HG03571 (cell line): ENCODE data around the gene SNTG2.
"Not testable (repeated sequence)": the region's sequence is repeated elsewhere in the genome, so short reads cannot be mapped to it uniquely, and the experiment has no call there.

Experiments used
- ATAC-seq: cut with Tn5 transposase; IDR thresholded peaks from one replicate; pipeline ENCODE4 v1.9.1; 2021; ENCODE audit not compliant: unreplicated experiment

Gene SNTG2

DNA sequence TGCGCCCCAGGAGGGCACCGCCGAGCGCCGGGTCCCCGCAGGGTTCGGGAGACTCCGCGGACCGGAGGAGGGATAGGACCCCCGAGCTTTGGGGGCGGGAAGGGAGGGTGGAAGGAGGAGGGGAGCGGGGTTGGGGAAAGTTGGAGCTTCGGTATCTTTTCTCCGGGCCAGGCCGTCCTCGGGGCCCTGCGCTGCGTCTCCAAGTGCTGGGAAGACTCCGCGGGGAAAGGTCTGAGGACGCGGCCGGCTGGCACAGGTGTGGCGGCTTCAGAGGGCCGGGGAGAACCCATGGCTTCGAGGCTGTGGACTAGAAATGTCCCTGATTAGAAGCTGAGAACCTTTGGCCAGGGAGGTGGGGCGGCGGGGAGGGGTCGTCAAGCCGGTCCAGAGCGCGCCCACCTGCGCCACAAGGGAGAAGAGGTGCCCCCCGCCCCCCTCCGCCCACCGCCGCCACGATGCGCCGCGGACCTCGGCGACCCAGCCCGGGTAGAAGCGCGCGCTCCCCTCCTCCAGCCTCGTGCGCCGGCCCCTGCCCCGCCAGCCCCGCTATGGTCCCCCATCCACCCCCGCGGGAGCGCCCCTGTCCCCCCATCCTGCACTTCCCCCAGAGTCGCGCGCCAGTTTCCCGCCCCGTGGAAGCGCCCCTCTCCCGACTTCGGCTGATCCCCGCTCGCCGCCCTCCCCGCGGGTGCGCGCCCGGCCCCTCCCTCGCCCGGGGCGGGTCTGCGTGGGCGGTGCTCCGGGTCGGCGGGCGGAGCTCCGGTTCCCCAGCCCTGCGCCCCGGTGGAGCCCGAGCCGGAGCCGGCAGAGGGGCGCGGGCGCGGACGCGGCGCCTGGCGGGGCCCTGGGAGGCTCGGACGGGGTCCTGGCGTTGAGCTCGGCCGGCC, at the start of gene SNTG2:
Gene SNTG2 (plus strand): TSS at position 770 of the 887 bp plus-strand sequence. CDS start 148 bp downstream, outside the sequence.
- ATAC-seq, result no peak

DNA sequence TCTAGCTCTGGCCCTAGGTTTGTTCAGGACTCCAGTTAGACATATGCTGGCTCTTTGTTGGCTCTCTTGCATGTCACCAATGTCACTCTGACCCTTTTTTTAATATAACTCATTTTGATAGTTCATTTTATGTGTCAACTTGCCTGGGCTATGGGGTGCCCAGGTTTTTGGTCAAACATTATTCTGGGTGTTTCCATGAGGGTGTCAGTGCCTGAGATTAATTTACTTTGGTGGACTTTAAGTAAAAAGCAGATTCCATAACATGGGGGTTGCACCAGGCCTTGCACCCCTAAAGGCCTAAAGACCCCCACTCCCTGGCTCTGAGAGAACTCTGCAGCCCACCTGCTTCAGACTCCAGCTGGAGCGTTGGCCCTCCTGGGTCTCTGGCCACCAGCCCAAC, 48.1 kb upstream of the SNTG2 start:
- no peak for ATAC-seq

DNA sequence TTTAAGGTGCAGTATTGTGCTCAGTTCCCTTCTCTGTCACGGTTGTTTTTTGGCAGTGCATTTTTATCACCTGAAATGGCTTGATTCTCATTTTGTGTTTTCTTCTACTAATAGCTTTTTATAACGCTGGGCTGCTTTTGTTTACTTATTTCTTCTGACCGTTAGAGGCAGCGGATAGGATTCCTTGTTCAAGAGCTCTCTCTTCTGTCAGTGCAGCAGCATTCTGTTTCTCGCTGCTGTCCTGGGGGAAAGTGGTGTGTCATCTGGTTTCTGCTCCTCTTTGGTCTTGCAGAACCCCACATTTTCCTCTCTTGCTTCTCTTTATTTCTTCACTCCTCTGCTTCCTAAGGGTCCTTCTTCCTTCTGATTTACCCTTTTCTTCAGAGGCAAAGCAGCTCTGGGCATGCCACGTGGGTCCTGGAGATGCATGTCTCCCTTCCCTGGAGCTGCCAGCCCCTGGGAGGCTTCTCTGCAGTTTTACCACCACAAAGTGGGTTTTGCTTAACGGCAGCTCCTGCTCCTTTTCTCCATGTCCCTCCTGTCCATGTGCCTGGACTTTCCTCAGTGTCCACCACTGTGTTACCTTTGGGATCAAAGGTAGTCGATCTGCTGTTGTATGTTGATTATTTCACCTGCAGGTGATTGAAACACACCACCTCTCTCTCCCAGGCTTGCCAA, 47.3 kb upstream of the SNTG2 start:
- no peak for ATAC-seq

DNA sequence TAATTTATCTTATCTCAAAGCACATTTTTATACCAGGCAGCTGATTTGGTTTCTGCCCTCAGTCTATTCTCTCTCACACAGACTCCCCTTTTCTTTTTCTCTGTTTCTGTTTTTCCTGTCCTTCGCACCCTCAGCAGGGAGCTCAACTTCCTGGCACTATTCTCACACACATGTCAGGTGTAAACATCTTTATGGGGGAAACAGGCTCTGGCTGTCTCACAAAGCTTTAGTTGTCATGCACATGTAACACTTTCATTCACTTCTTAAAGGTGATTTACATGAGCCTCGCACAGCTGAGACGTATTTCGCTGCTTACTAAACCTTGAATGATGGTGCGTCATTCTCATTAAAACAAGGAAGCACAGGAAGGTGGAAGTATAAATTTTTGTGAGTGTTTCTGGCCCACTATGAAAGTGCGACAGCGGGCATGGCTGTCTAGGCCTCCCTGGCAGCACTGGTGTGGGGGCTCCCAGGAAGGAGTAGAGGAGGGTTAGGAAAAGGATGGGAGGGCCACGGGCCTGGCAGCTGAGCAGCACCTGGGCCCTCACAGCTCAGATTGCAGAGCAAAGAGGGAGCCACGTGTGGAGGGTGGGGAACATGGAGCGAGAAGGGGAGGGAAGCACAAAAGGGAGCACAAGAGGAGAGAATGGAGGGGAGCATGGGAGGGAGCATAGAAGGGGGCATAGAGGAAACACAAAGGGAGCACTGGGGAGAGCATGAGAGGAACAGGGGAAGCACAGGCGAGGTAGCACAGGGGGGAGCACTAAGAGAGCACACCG, 46.2 kb upstream of the SNTG2 start:
- ATAC-seq, result no peak

DNA sequence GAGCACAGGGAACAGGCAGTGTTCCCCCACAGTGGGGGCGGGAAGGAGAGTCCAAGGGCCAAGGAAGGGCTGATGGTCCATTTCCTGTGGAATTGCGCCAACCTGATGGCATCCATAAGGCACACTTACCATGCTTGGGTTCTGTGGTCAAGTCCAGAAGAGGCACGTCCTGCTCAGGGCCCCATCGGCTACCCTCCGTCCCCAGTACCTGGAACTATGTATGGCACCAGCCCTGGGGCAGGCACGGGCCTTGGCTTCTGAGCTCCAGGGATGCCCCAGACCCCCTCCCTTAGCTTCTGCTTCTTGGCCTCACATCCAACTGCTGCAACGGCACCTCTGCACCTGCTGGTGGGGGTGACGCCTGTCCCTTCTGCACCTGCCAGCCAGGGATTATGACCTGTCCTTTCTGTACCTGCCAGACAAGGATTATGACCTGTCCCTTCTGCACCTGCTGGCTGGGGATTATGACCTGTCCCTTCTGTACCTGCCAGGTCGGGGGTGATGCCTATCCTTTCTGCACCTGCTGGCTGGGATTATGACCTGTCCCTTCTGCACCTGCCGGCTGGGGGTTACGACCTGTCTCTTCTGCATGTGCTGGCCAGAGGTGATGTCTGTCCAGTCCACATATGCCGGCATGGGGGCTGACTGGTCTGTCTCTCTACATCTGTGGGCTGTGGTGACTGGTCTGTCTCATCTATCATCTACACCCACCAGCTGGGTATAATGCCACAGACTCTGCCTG, 45.4 kb upstream of the SNTG2 start:
- no peak for ATAC-seq

DNA sequence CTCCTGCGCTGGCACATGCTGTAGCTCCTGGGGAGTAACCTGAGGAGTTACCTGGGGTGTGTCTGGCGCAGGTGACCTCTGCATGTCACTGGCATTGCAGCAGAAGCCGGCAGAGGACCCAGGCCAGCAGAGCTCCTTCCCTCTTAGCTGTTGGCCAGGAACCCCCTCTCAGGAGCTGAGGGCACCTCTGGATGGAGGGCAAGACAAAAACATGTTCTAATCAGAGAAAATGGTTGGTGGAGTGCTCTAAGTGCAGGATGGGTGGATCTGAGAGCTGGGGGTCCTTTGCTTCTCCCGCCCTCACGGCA, 44.9 kb upstream of the SNTG2 start:
- no peak for ATAC-seq

DNA sequence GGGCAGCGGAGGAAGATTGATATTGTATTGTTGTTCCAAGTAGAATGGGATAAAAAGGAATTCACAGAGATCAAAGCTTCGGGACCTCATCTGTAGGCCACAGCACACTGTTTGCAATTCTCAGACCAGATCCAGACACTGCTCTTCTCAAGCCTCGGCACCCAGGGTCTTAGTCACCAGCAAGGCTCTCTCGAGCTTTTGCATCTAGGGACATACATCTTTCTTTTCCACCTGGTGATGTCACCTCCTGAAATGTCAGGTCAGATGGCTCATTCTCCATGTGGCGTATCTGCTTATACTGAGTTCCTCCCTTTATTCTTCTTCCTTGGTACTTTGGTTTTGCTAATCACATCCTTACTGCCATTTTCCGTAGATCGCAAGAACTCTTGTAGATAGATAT, 42.9 kb upstream of the SNTG2 start:
- no peak for ATAC-seq

DNA sequence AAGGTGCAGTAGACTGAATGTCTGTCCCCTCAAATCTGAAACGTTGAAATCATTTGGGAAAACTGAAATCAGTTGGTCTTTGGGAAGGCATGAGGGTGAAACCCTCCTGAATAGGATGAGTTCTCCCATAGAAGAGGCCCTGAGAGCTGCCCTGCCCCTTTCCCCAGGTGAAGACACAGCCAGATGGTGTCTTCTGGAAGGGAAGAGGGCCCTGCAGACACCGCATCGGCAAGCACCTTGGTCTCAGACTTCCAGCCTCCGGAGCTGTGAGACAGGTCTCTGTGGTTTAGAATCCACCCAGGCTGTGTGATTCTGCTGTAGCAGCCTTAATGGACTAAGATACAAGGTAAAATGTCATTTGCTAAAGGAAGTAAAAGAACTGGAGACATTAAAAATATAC, 42.1 kb upstream of the SNTG2 start:
- ATAC-seq, result no peak

DNA sequence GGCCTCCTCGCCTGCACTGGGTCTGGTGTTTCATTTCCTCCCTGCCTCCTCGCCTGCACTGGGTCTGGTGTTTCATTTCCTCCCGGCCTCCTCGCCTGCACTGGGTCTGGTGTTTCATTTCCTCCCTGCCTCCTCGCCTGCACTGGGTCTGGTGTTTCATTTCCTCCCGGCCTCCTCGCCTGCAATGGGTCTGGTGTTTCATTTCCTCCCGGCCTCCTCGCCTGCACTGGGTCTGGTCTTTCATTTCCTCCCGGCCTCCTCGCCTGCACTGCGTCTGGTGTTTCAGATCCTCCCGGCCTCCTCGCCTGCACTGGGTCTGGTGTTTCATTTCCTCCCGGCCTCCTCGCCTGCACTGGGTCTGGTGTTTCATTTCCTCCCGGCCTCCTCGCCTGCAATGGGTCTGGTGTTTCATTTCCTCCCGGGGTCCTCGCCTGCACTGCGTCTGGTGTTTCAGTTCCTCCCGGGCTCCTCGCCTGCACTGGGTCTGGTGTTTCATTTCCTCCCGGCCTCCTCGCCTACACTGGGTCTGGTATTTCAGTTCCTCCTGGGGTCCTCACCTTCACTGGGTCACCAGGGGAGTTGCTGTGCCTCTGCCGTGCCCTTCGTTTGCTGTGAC, 40.8 kb upstream of the SNTG2 start:
- not testable (repeated sequence) for ATAC-seq

DNA sequence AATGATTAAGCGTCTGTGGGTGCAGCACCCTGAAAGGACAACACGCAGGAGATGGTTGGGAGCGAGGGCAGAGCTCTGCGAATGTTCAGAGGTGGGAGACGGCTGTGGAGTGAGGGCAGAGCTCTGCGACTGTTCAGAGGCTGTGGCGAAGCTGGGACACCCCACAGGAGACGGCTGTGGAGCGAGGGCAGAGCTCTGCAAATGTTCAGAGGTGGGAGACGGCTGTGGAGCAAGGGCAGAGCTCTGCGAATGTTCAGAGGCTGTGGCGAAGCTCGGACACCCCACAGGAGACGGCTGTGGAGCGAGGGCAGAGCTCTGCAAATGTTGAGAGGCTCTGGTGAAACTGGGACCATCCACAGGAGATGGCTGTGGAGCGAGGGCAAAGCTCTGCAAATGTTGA, 40.0 kb upstream of the SNTG2 start:
- no peak for ATAC-seq

DNA sequence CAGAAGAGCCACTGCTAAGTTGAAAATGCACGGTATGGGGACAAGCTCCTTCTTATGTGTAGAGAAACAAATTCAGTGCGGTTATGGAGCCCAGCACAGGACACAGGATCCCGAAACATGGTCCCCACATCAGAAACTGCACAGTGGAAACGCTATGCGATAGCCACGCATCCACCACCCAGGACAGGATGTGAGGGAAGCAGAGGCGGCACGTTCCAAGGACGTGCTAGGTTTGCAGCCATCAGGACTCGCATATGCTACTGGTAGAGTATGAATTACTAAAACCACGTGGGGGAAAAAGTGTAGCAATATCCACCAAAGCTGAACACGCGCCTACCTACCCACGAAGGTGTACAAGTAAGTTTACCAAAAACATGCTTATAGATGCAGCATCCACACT, 34.7 kb upstream of the SNTG2 start:
- no peak for ATAC-seq

DNA sequence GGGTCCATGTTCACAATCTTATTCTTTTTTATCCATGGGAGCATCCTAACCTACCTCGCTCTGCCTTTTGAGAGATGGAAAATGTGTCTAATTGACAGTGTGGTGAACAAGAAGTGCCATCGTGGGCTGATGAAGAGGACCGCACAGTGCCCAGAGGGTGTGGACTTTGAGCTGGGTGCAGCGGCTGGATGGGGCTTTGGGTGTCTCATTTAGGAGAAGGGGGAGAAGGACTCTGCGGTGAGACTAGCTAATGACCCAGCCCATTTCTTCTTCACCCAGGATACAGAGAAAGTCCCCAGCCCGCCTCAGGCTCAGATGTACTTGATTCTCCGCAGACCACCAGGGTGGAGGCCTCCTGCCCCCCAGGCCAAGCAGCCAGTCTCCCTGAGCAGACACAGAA, 33.7 kb upstream of the SNTG2 start:
- no peak for ATAC-seq

DNA sequence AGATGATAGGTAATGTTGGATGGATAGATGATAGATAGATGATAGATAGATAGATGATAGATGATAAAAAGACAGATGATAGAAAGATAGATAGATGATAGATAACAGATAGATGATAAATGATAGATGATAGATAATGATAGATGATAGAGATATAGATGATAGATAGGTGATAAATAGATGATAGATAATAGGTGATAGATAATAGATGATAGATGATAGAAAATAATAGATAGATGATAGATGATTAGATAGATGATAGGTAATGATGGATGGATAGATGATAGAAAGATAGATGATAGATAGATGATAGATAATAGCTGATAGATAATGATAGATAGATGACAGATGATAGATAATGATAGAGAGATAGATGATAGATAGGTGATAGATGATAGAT, 31.0 kb upstream of the SNTG2 start:
- ATAC-seq, result no peak

DNA sequence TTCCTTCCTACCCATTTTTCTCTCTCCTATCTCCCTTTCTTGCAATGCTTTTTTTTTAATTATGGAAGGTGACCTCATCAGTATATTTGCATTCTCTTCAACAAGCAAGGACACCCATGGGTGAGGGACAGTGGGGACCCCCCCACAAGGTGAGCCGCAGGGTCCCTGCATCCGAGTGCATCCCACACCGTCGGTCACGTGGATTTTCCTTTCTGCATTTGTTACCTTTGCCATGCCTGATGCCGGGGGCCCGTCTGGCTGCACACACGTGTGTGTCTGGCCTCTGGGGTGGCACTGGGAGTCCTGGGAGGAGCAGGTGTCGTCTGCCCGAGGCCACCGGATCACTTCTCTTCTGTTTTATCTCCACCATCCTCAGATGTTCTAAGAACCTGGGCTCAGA, 30.1 kb upstream of the SNTG2 start:
- no peak for ATAC-seq

DNA sequence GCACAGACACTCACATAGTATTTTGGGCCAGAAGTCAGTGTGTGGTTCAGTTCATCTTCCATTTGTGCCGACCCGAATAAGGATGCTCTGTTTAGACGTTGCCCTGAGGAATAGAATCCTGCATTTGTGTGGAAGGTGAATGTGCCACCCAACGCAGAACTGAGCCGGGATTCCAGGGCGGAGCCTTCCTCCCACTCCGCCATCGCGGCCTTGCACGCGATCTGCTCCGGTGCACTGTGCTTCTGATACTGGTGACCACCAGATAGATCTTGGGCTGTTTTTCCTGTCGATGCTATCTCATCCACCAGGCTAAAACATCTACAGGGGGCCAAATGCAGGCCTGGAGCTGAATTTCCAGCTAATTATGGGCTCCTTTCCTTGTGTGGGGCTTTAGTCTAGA, 29.6 kb upstream of the SNTG2 start:
- ATAC-seq, result no peak

DNA sequence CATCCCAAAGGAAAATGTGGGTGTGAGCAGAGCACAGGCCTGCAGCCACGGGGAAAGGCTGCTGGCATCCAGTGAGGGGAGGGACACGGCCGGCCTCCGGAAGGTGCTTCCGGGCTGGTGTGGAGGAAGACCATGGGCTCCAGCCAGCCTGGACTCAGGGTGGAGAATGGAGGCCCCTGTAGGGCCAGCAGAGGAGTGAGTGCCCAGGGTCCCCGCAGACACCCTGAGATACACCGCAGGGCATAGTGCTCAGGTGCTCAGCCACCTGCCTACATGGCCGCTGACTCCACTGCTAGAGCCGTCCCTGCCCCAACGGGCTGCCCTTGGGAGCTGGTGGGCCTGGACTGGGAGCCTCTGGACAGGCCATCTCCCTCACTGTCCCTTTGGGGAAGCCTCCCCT, 28.5 kb upstream of the SNTG2 start:
- ATAC-seq, result no peak

DNA sequence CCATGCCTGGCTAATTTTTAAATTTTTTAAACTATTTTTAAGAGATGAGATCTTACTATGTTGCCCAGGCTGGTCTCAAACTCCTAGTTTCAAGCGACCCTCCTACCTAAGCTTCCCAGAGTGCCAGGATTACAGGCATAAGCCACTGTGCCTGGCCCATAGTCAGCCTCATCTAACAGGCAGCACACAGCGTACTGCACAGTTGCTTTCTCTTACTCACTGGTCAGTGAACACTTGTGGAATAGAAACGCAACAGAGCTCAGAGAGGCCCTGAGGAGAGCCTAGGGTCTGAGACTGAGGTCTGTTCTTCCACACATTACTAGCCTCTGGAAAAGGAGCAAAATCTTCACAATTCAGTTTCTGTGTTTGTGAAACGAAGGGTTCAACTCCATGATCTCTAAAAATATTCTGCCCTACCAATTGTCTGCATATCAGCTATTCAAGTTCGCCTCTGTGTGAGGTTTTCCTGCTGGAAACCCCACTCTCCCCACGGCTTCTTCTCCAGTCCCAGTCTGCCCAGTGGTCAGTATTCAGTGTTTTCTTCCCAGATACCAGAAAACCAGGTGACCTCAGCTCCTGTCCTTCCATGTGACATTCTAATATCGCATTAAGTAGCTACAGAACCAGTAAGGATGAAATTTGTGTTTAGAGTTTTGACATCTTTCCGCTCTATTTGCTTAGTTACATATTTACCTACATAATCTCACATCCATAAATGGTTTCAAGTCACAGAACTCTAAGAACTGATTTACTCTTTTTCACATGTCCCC, 26.6 kb upstream of the SNTG2 start:
- ATAC-seq, result no peak

DNA sequence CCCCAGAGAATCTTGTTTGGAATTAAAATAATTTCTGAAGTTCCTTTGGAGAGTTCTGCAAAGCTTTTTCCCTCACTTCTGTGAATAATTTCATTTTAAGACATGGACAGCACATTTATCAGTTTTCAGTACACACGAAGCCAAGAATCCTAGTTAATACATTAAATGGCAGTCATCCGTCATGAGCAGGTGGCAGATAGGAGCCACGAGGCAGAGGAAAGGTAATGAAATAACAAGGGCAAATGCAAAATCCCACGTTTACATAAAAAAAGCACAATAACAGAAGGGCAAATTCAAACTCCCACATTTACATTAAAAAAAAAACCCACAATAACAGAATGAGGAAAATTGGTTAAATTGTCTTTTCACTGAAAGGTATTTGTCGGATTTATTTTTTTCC, 25.9 kb upstream of the SNTG2 start:
- no peak for ATAC-seq

DNA sequence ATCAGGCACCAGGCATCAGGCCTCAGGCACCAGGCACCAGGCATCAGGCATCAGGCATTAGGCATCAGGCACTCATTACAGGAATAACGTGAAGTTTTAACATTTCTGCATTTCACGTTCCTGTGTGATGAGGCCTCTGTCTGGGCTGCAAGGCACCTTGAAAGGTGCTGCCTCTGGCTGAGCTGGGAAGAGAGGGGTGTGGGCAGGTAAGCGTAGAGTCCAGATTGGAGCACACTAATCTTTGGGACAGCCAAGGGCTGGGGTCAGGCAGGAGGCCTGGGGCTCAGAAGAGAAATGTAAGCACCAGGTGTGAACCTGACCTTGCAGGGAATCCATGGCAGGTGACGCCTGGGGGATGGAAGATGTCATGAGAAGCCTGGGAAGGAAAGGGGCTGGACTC, 25.3 kb upstream of the SNTG2 start:
- ATAC-seq, result no peak

DNA sequence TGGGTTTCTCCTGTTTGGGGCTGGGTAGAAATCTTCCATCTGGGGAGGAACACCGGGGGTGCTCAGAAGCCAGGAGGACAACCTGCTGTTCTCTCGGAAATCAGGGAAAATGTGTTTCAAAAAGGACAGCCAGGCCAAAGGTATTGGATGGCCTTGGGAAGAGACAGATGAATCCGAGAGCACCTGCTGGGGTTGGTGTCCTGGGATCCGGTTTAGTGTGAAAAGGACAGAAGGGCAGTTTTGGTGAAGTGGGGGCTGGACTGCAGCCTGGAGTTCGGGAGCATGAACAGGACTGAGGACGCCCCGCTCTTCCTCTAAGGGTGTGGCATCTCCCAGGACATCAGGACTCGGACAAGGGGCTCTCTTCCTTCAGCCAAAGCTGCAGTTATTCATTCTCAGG, 24.9 kb upstream of the SNTG2 start:
- ATAC-seq, result no peak
